T-cell (primary cell): ENCODE results near the gene PARP11. TPM values are rescaled to one million over a fixed set of nuclear protein-coding genes. Genes with fewer than 3 reads are reported as not detected.
A peak's percentile ranks its signal among the peaks of the same experiment; 100 is the strongest.

Experiments used
- ATAC-seq, 4 experiments: fragments of 200-7000 bp in 3 of 4; fragments of 150-1000 bp in 1 of 4; cut with Tn5 transposase; replicated peaks in 1 of 4; 1 replicate in 3 of 4; 2 replicates in 1 of 4; pipeline ENCODE4 v1.10.0; 2021; ENCODE audit warnings: moderate library complexity in 3 of 4, mild to moderate bottlenecking in 2 of 4, moderate number of reproducible peaks in 1 of 4
- CTCF ChIA-PET, 2 donors: fragments of 300-600 bp; sonication (Branson Sonifier 250); formaldehyde crosslinking; loops; one replicate each; lab custom pipeline; 2022; ENCODE audit warnings: antibody characterized with exemption in 2 of 2; lab: Charles Lee
- POLR2A ChIA-PET, 2 donors: fragments of 300-600 bp; sonication (Branson Sonifier 250); formaldehyde crosslinking; loops; one replicate each; lab custom pipeline; 2022; ENCODE audit warnings: antibody characterized with exemption in 2 of 2; lab: Charles Lee
- DNase-seq, 35 experiments: peaks; one replicate each; pipeline versions ENCODE4 v3.0.0 to v3.0.0-alpha.2; 2013 to 2023
- H3K27ac ChIP-seq: one replicate; pipeline ENCODE4 v1.5.1; 2013; ENCODE audit warnings: low read length
- H3K27me3 ChIP-seq, 2 experiments: replicated peaks in 1 of 2; 1 replicate in 1 of 2; 2 replicates in 1 of 2; pipeline versions ENCODE4 v1.6.1 to v1.7.0; 2013; ENCODE audit warnings: low read length in 1 of 2, mixed read lengths in 1 of 2; ENCODE audit not compliant: control insufficient read depth in 2 of 2, insufficient read depth in 2 of 2; ENCODE audit errors: extremely low read depth in 1 of 2
- H3K36me3 ChIP-seq, 2 donors: 1 replicate in 1 of 2; 2 replicates in 1 of 2; pipeline versions ENCODE4 v1.6.1 to v1.7.0; 2013; ENCODE audit warnings: low read length in 1 of 2; ENCODE audit not compliant: control insufficient read depth in 2 of 2, insufficient read depth in 1 of 2; ENCODE audit errors: extremely low read depth in 1 of 2
- H3K4me1 ChIP-seq, 2 experiments: 1 replicate in 1 of 2; 2 replicates in 1 of 2; pipeline versions ENCODE4 v1.6.1 to v1.7.0; 2013; ENCODE audit warnings: low read length in 2 of 2, mixed read lengths in 1 of 2; ENCODE audit not compliant: insufficient read depth in 2 of 2, control insufficient read depth in 1 of 2; ENCODE audit errors: extremely low read depth in 1 of 2
- H3K4me3 ChIP-seq, 2 donors: 1 replicate in 1 of 2; 2 replicates in 1 of 2; pipeline versions ENCODE4 v1.5.1 to v1.7.0; 2013; ENCODE audit warnings: mild to moderate bottlenecking in 2 of 2, low read length in 1 of 2, moderate library complexity in 1 of 2; ENCODE audit not compliant: control insufficient read depth in 1 of 2; ENCODE audit errors: extremely low read depth in 1 of 2
- H3K9me3 ChIP-seq: 2 replicates; pipeline ENCODE4 v1.7.0; 2013
- H3K27ac Mint-ChIP-seq, 2 donors: one replicate each; pipeline ENCODE4 v1.8.0; 2020 to 2021; ENCODE audit warnings: mild to moderate bottlenecking in 2 of 2, mixed read lengths in 2 of 2
- H3K27me3 Mint-ChIP-seq, 2 donors: one replicate each; pipeline ENCODE4 v1.8.0; 2021 to 2022; ENCODE audit warnings: mixed read lengths in 2 of 2
- H3K36me3 Mint-ChIP-seq: one replicate; pipeline ENCODE4 v1.8.0; 2021; ENCODE audit warnings: mixed read lengths
- H3K4me1 Mint-ChIP-seq, 3 donors: one replicate each; pipeline ENCODE4 v1.8.0; 2020 to 2022; ENCODE audit warnings: mixed read lengths in 3 of 3, mild to moderate bottlenecking in 1 of 3
- H3K4me3 Mint-ChIP-seq, 3 donors: one replicate each; pipeline ENCODE4 v1.8.0; 2020 to 2022; ENCODE audit warnings: mild to moderate bottlenecking in 3 of 3, mixed read lengths in 3 of 3, moderate library complexity in 3 of 3
- H3K9me3 Mint-ChIP-seq, 3 donors: one replicate each; pipeline ENCODE4 v1.8.0; 2020 to 2022; ENCODE audit warnings: mixed read lengths in 3 of 3
- WGBS: methylation state at CpG from one replicate; pipeline ENCODE4 v1.1.5; 2013; ENCODE audit warnings: missing lambda C conversion rate; ENCODE audit not compliant: insufficient coverage; 5-methylcytosine and 5-hydroxymethylcytosine counted together
- total RNA-seq, 35 experiments: library from RNA in 6 of 35; stranded (reverse) in 6 of 35; fragments of 120-200 nt in 1 of 35; gene quantifications; one replicate each; pipeline versions ENCODE4 v1.2.1 to v1.2.4 and lab custom pipeline; 2013 to 2026

The PARP11 gene
- total RNA-seq, 5 donors from 2014 or later (not counting 1 experiment from before 2014, with no cell fraction given), result 24.9 to 30.2 (median 26.3) TPM

DNA sequence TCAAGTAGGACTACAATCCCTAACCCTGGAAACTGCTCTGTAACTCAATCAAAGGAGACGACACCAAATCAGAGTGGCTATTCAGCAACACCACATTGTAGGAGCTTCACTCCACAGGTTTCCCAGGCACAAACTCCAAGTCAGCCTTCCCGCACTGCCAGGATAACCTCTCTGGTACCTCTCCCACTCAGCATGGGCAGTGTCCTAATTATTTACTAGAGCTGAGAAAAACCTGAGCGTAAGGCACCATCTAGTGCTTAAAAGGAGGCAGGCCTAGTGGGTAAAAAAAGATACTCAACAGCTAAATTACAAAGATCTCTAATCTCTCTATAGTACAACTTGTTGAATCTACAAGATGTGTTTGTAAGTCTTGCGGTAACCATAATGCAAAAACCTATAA, 36.1 kb downstream of the PARP11 start:
- Mint-ChIP-seq H3K27me3 (no peaks in the 10 kb centered on the region), H3K36me3 (peaks cover 55% of the 10 kb centered on the region), H3K4me1 (peaks cover 59 to 74% (median 72%) of the 10 kb centered on the region in 3 donors)

DNA sequence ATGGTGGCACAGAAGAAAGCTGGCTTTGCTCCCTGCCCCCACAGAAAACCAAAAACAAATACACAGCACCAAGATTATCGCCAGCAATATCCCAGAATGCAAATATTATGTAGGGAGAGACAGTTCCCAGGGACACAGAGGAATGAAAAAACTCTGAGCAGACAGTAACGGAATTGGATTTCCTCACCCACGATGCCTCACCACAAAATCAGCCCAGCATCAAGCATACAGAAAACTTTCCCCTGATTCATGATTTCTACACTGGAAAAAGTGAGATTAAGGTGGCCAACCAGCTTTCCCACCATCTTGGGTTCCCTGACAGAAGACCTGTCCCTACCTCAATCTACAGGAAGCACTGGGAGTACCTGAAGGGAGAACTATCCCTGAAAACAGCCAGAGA, 36.6 kb downstream of the PARP11 start:
- ChIA-PET POLR2A (no interaction called here), CTCF (interaction anchor here in 1 of 2 donors (1.8 kb wide), 1 partner anchor 440 kb away, joined by 4 read pairs; no protein-coding TSS in a partner anchor)
- H3K4me3 Mint-ChIP-seq, result no peak overlapping the region
- H3K36me3 Mint-ChIP-seq, result peaks cover 51% of the 10 kb centered on the region
- H3K4me1 Mint-ChIP-seq, result peaks cover 59 to 74% (median 73%) of the 10 kb centered on the region in 3 donors
- no peaks in the 10 kb centered on the region for H3K9me3 ChIP-seq
- no peaks in the 10 kb centered on the region for H3K9me3 Mint-ChIP-seq
- no peak overlapping the region for H3K27ac Mint-ChIP-seq
- peaks cover 0 to 4% of the 10 kb centered on the region in 2 donors for H3K36me3 ChIP-seq
- no peak overlapping the region for H3K27ac ChIP-seq
- no peak for ATAC-seq
- no peaks in the 10 kb centered on the region for H3K27me3 ChIP-seq
- H3K4me1 ChIP-seq, result peaks cover 3 to 5% of the 10 kb centered on the region in 2 experiments
- no CpG with 5 or more reads among the region's 3 CpGs for WGBS
- no peaks in the 10 kb centered on the region for H3K27me3 Mint-ChIP-seq
- no peak for DNase-seq
- H3K4me3 ChIP-seq, result no peak overlapping the region

More for the DNA sequence above, 36.1 kb downstream of the PARP11 start:
- CTCF ChIA-PET, result interaction anchor here in 1 of 2 donors (1.8 kb wide), 1 partner anchor 440 kb away, joined by 4 read pairs; no protein-coding TSS in a partner anchor
- H3K4me3 Mint-ChIP-seq, result peak overlapping the region in 1 of 3 donors; percentile 76
- H3K36me3 ChIP-seq, result peaks cover 0 to 4% of the 10 kb centered on the region in 2 donors
- no peak overlapping the region for H3K4me3 ChIP-seq
- no peaks in the 10 kb centered on the region for H3K9me3 Mint-ChIP-seq
- H3K9me3 ChIP-seq, result no peaks in the 10 kb centered on the region
- H3K27ac ChIP-seq, result no peak overlapping the region
- no peak overlapping the region for H3K27ac Mint-ChIP-seq
- no peaks in the 10 kb centered on the region for H3K27me3 ChIP-seq
- POLR2A ChIA-PET, result no interaction called here
- ATAC-seq (no peak), DNase-seq (no peak)
- WGBS, result 89% methylated on average over 1 of the region's 4 CpGs
- H3K4me1 ChIP-seq, result peaks cover 3 to 5% of the 10 kb centered on the region in 2 experiments

DNA sequence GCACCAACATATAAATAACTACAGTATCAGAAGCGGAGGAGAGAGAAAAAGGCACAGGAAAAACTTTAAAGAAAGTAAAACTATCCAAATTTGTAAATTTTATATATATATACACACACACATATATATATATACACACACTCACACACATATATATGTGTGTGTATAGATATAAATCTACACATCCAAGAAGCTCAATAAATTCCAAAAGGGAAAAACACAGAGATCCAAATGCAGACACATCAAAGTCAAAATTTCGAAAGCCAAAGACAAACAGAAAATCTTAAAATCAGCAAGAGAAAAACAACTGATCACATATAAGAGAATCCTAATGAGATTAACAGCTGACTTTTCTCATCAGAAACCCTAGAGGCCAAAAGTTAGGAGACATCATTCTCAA, 37.3 kb downstream of the PARP11 start:
- no CpG with 5 or more reads among the region's 2 CpGs for WGBS
- Mint-ChIP-seq H3K4me1 (peaks cover 53 to 80% (median 74%) of the 10 kb centered on the region in 3 donors), H3K27ac (no peak overlapping the region), H3K9me3 (no peaks in the 10 kb centered on the region), H3K36me3 (peaks cover 46% of the 10 kb centered on the region), H3K27me3 (no peaks in the 10 kb centered on the region), H3K4me3 (peak overlapping the region in 2 of 3 donors; percentile 27 to 29)
- ATAC-seq, result no peak
- no peak overlapping the region for H3K27ac ChIP-seq
- H3K27me3 ChIP-seq, result no peaks in the 10 kb centered on the region
- ChIA-PET POLR2A (interaction anchor here in 1 of 2 donors (0.6 kb wide), 1 partner anchor 40 kb away, joined by 3 read pairs; no protein-coding TSS in a partner anchor), CTCF (interaction anchor here (0.6 to 1.0 kb wide), 3 partner anchors 8 to 935 kb away, joined by 3 to 8 read pairs (median 5); no protein-coding TSS in a partner anchor)
- no peak overlapping the region for H3K4me3 ChIP-seq
- no peak for DNase-seq
- peaks cover 3 to 5% of the 10 kb centered on the region in 2 experiments for H3K4me1 ChIP-seq
- no peaks in the 10 kb centered on the region for H3K36me3 ChIP-seq
- H3K9me3 ChIP-seq, result no peaks in the 10 kb centered on the region

DNA sequence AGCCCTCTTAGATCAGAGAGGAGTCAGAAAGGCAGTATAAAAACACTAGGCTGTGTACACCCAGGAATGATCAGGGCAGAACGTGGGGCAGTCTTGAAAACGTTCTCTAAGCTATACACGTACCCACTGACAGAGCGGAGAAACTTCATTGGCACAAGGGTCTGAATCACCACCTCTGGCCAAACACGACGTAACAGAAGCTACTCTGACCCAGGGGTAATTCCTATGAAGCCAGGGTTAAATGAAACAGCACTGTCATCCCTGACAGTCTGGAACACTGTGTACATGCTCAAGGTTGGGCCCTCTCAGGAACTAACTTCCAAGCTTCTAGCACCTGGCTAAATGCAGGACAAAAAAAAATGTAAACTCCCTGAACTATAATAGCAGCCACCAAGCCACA, 38.4 kb downstream of the PARP11 start:
- WGBS, result 76% methylated on average over 6 of the region's 6 CpGs

DNA sequence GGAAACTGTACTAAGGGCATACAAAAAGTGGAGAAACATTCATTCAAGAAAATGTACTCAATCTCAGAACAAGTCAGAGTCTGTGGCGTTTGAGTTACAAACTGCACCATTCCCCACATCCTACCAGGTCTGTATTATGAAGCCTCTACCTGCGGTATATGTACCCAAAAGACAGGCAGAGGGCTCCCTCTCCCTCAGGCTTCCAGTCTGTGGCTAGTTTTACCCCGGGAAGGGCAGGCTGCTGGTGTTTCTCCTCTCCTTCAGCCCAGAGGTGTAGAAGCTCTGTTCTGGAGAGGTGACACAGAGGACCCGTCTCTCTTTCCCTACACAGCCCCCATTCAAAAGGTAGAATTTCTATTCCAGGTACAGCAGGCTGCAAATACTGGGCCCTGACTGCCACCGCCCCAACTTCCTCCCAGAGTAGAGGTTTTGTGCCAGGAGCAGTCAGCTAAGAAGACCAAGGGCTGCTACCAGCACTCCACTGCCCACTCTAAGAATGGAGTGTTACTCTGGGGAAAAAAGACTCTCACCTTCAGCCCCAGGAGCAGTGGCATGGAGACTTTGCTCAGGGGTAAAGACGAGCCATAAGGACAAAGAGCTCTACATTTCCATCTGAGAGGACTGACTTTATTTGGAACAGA, 39.4 kb downstream of the PARP11 start:
- Mint-ChIP-seq H3K9me3 (no peaks in the 10 kb centered on the region), H3K4me1 (peaks cover 45 to 68% (median 61%) of the 10 kb centered on the region in 3 donors), H3K27me3 (no peaks in the 10 kb centered on the region), H3K36me3 (peaks cover 33% of the 10 kb centered on the region), H3K27ac (no peak overlapping the region), H3K4me3 (no peak overlapping the region)
- Histone ChIP-seq H3K27me3 (no peaks in the 10 kb centered on the region), H3K36me3 (peaks cover 0 to 11% of the 10 kb centered on the region in 2 donors), H3K4me1 (peaks cover 3 to 5% of the 10 kb centered on the region in 2 experiments), H3K27ac (no peak overlapping the region), H3K4me3 (no peak overlapping the region), H3K9me3 (no peaks in the 10 kb centered on the region)
- ChIA-PET POLR2A (no interaction called here), CTCF (interaction anchor here in 1 of 2 donors (1.2 kb wide), 1 partner anchor 37 kb away, joined by 3 read pairs; no protein-coding TSS in a partner anchor)
- ATAC-seq, result peak in 1 of 4 experiments; percentile 45
- 85% methylated on average over 3 of the region's 6 CpGs for WGBS
- DNase-seq, result no peak

More for the DNA sequence above, 38.4 kb downstream of the PARP11 start:
- Mint-ChIP-seq H3K9me3 (no peaks in the 10 kb centered on the region), H3K27me3 (no peaks in the 10 kb centered on the region), H3K36me3 (peaks cover 36% of the 10 kb centered on the region), H3K4me1 (peaks cover 51 to 74% (median 67%) of the 10 kb centered on the region in 3 donors), H3K27ac (no peak overlapping the region), H3K4me3 (no peak overlapping the region)
- Histone ChIP-seq H3K4me3 (no peak overlapping the region), H3K9me3 (no peaks in the 10 kb centered on the region), H3K4me1 (peaks cover 3 to 5% of the 10 kb centered on the region in 2 experiments), H3K27ac (no peak overlapping the region), H3K27me3 (no peaks in the 10 kb centered on the region), H3K36me3 (peaks cover 0 to 2% of the 10 kb centered on the region in 2 donors)
- DNase-seq, result no peak
- POLR2A ChIA-PET, result interaction anchor here in 1 of 2 donors (0.6 kb wide), 1 partner anchor 457 kb away, joined by 4 read pairs; no protein-coding TSS in a partner anchor
- CTCF ChIA-PET, result interaction anchor here in 1 of 2 donors (1.0 to 1.2 kb wide), 2 partner anchors 10 to 36 kb away, joined by 3 read pairs; no protein-coding TSS in a partner anchor
- no peak for ATAC-seq

DNA sequence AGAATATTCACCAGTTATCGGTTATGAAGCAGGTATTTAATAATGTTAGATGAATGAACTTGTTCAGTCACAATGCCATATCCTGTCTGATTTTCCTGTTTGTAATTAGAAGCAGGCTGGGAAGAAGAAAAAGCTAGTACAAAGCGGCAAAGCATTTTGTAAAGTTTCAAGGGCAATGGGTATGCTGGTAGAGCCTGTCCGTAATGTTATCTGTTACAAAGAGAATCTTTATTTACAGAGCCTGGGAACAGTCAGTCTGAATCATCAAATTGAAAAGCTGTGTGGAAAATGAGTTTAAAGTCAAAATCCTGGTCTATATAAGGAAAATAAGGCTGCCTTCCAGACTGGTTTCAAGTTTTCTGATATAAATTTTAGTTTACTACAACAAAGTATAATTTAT, 40.5 kb downstream of the PARP11 start:
- Mint-ChIP-seq H3K27ac (no peak overlapping the region), H3K4me3 (no peak overlapping the region)
- CTCF ChIA-PET, result no interaction called here

More for the DNA sequence above, 40.5 kb downstream of the PARP11 start:
- Histone ChIP-seq H3K9me3 (no peaks in the 10 kb centered on the region), H3K27me3 (no peaks in the 10 kb centered on the region), H3K27ac (no peak overlapping the region), H3K4me1 (peaks cover 2 to 5% of the 10 kb centered on the region in 2 experiments), H3K36me3 (peaks cover 0 to 16% of the 10 kb centered on the region in 2 donors), H3K4me3 (no peak overlapping the region)
- WGBS, result 100% methylated on average over 2 of the region's 3 CpGs
- DNase-seq (no peak), ATAC-seq (no peak)
- Mint-ChIP-seq H3K36me3 (peaks cover 29% of the 10 kb centered on the region), H3K27me3 (no peaks in the 10 kb centered on the region), H3K4me1 (peaks cover 36 to 61% (median 53%) of the 10 kb centered on the region in 3 donors), H3K9me3 (no peaks in the 10 kb centered on the region)
- POLR2A ChIA-PET, result interaction anchor here in 1 of 2 donors (0.6 kb wide), 1 partner anchor 33 kb away, joined by 3 read pairs; no protein-coding TSS in a partner anchor
